Ureter (tissue), 1 donor: ENCODE results near the gene OAT. TPM values are rescaled to one million over a fixed set of nuclear protein-coding genes. Genes with fewer than 3 reads are reported as not detected.

ENCODE experiments used
- DNase-seq: peaks from one replicate; pipeline ENCODE4 v3.0.0-alpha.2; 2020; ENCODE audit warnings: low spot score
- total RNA-seq: library from RNA; stranded (reverse); gene quantifications from one replicate; pipeline ENCODE4 v1.2.4, GENCODE V29; 2023
- donor health status: DM: yes; HTN: yes; CAD: no.

OAT gene
- 50.4 TPM for total RNA-seq

GRCh38 chr10:124418726-124419501 lies at the start of gene OAT:
OAT (minus strand) TSS chr10:124418923; CDS start chr10:124412171, 6,752 bp downstream.
- DNase-seq, result peak; percentile 96

DNA sequence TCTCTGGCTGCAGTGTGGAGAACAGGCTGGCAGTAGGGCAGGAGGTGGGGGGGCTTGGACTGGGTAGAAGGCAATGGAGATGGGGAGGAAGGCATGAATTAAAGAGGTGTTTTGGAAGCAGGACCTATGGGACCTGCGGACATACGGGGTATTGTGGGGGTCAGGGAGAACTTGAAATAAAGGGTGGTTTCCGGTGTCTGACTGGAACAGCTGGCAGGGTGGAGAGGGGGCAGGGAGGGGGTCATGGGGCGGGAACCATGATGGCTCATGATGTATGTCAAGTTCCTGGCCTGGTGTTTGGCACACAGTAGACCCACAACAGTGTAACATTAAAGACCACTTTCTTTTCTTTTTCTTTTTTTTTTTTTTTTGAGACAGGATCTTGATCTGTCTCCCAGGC lies 48.4 kb upstream of the OAT start:
- no peak for DNase-seq

DNA sequence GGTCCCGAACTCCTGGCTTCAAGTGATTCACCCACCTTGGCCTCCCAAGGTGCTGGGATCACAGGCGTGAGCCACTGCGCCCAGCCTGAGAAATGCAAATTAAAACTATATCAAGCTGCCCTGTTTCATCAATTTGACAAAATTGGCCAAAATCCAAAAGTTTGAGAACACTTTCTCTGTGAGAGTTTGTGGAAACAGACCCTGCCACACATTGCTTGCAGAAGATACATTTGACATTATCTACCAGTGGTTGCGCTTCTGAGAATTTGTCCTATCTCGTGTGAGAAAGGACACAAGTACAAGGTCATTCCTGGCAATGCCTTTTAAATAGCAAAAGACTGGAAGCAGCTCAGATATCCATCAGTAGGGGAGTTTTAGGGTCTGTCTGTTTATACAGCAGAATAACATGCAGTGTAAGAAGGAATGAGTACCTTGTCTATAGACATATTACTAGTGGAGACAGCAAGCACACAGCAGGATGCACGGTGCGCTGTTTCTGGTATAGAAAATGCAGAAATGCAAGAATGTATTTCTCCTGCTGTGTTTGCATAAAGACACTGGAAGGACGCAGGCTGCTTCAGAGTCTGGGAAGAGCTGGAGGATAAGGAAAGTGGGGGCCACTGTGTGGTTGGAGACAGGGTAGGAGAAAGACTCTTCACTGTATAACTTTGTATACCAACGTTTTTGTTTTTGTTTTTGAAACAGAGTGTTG lies 47.2 kb upstream of the OAT start:
- DNase-seq, result no peak

GRCh38 chr10:124465003-124465776 lies 46.5 kb upstream of the OAT start:
- no peak for DNase-seq

GRCh38 chr10:124464028-124464965 lies 45.6 kb upstream of the OAT start:
- DNase-seq, result no peak

DNA sequence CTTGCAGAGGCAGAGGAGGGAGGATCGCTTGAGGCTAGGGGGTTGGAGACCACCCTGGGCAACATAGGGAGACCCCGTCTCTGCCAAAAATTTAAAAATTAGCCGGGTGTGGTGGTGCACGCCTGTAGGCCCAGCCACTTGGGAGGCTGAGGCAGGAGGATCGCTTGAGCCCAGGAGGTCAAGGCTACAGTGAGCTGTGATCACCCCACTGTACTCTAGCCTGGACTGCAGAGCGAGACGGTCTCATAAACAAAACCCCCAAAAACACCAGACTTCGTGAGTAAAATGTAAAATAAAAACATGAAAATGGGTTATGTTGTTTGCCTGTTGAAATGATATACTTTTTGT lies 43.6 kb upstream of the OAT start:
- DNase-seq, result no peak

GRCh38 chr10:124461642-124462347 lies 43.1 kb upstream of the OAT start, which contains the start of gene LHPP:
LHPP (plus strand) TSS chr10:124461823; CDS start chr10:124461863, 40 bp downstream.
- peak; percentile 84 for DNase-seq

DNA sequence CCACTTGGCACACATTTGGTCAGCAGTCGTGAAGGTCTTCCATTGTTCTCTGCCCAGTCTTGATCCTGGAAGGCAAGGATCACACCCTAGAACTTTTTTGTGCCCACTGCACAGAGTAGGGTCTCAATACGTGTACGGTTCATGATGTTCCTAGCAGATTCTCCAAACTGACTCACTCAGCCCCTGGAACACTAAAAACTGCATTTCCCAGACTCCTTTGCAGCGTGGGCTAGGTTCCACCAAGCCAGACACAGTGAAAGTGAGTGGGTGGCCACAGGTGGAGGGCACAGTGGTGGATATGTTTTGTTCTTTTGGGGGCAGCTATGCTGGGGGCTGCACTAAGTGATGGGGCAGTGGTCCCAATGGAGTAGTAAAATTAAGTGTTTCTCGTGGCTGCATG lies 41.4 kb upstream of the OAT start:
- DNase-seq, result no peak

DNA sequence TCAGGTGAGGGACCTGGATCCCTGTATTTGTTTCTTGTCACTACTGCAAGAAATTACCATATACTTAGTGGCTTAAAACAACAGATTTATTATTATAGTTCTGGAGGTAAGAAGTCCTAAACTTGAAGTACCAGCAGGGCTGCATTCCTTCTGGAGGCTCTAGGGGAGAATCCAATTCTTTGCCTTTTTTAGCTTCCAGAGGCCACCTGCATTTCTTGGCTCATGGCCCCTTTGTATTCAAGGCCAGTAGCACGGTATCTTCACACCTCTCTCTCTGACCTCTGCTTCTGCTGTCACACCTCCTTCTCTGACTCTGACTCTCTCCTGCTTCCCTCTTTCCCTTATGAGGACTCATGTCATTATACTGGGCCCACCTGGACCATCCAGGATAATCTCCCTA lies 40.7 kb upstream of the OAT start:
- DNase-seq, result no peak

- DNase-seq, result no peak
These were observed 40.2 kb upstream of the OAT start for GRCh38 chr10:124458889-124459288.

DNA sequence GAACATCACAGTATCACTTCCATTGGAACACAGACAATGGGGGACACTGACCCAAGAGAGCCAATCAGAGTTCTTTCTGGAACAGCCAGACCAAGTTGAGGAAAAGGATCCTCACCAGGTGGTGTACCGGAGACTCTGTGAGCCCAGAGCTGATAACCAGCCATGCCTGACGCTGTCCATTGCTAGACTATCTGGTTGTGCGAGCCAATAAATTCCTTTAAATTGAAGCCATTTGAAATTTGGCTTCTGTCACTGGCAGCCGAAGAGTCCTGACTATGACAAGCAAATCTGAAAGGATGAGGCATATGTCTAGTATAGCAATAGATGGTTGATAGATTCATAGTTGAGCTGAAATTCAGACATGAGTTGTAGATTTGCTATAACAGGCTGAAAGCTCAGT lies 39.8 kb upstream of the OAT start:
- no peak for DNase-seq

- no peak for DNase-seq
These were observed 36.7 kb upstream of the OAT start for GRCh38 chr10:124455441-124455840.

GRCh38 chr10:124453960-124454610 lies 35.4 kb upstream of the OAT start:
- no peak for DNase-seq

- no peak for DNase-seq
These were observed 32.6 kb upstream of the OAT start for GRCh38 chr10:124451276-124451675.

GRCh38 chr10:124450783-124451057 lies 32.0 kb upstream of the OAT start:
- no peak for DNase-seq

- no peak for DNase-seq
These were observed 31.5 kb upstream of the OAT start, which contains the start of gene NKX1-2 for GRCh38 chr10:124450012-124450782. NKX1-2 (minus strand) TSS chr10:124450035; CDS start chr10:124449943, 92 bp downstream.

GRCh38 chr10:124449170-124450011 lies 30.7 kb upstream of the OAT start:
- DNase-seq, result no peak

DNA sequence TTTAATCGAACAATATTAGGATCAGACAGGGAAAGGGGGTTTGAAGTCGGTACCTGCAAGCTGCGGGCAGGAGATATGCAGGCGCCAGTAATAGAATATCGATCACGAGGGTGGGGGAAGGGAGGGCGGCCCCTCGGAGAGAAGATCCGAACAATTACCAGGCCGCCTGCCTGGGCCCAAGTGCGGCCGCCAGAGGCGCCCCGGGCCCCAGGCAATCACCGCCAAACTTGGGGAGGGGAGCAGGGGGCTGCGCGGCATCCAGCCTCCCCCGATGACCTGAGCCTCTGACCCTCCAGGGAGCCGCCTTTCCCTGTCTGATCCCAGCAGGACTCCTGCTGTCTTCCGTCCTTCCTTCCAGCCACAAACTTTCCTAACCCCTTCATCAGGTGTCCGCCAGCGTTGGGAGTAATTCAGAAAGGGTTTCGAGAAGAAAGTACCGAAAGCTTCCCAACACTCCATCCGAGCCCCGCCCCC lies 30.0 kb upstream of the OAT start:
- DNase-seq, result no peak
